WTC11 (cell line): ENCODE results near the gene VANGL2. TPM values are rescaled to one million over a fixed set of nuclear protein-coding genes. Genes with fewer than 3 reads are reported as not detected.

Experiments used
- ATAC-seq: fragments of 200-7000 bp; cut with Tn5 transposase; 2 replicates; pipeline ENCODE4 v1.10.0; 2021; ENCODE audit warnings: mild to moderate bottlenecking, moderate library complexity
- CTCF ChIA-PET: fragments of 300-600 bp; sonication (Branson Sonifier 250); formaldehyde crosslinking; loops from one replicate; lab custom pipeline; 2021; ENCODE audit warnings: antibody characterized with exemption; lab: Charles Lee
- POLR2A ChIA-PET: fragments of 350-600 bp; sonication (Branson Sonifier 250); formaldehyde crosslinking; loops from one replicate; lab custom pipeline; 2021; ENCODE audit warnings: antibody characterized with exemption; lab: Charles Lee
- DNase-seq: peaks from one replicate; pipeline ENCODE4 v3.0.0; 2021; ENCODE audit warnings: low spot score
- H3K27ac Mint-ChIP-seq: 2 replicates; pipeline ENCODE4 v1.8.0; 2021; ENCODE audit warnings: mixed read lengths
- H3K27me3 Mint-ChIP-seq: 2 replicates; pipeline ENCODE4 v1.8.0; 2021; ENCODE audit warnings: low read depth, mild to moderate bottlenecking, moderate library complexity, mixed read lengths
- H3K36me3 Mint-ChIP-seq: 2 replicates; pipeline ENCODE4 v1.8.0; 2021; ENCODE audit warnings: mixed read lengths
- H3K4me1 Mint-ChIP-seq: 2 replicates; pipeline ENCODE4 v1.8.0; 2022; ENCODE audit warnings: mixed read lengths
- H3K4me3 Mint-ChIP-seq: 2 replicates; pipeline ENCODE4 v1.8.0; 2021; ENCODE audit warnings: mild to moderate bottlenecking, moderate library complexity, mixed read lengths
- H3K9me3 Mint-ChIP-seq: 2 replicates; pipeline ENCODE4 v1.8.0; 2021; ENCODE audit warnings: mixed read lengths
- E2F1 ChIP-seq: sonication (generic); formaldehyde crosslinking; IDR thresholded peaks from 2 replicates; pipeline ENCODE4 v1.8.0; 2022; ENCODE audit warnings: mild to moderate bottlenecking, missing genetic modification reagents
- ESRRA ChIP-seq: sonication (generic); formaldehyde crosslinking; IDR thresholded peaks from 2 replicates; pipeline ENCODE4 v1.8.1; 2022; ENCODE audit warnings: mild to moderate bottlenecking, missing genetic modification reagents, borderline replicate concordance
- FOXK1 ChIP-seq: sonication (generic); formaldehyde crosslinking; IDR thresholded peaks from 2 replicates; pipeline ENCODE4 v1.8.0; 2022; ENCODE audit warnings: mild to moderate bottlenecking, moderate library complexity, missing genetic modification reagents
- MAX ChIP-seq: sonication (generic); formaldehyde crosslinking; IDR thresholded peaks from 2 replicates; pipeline ENCODE4 v1.8.0; 2022; ENCODE audit warnings: mild to moderate bottlenecking, missing genetic modification reagents
- NFYB ChIP-seq: sonication (generic); formaldehyde crosslinking; conservative IDR thresholded peaks from 2 replicates; pipeline ENCODE4 v1.8.0; 2022; ENCODE audit warnings: low read depth, missing genetic modification reagents
- NR2C2 ChIP-seq: sonication (generic); formaldehyde crosslinking; IDR thresholded peaks from 2 replicates; pipeline ENCODE4 v1.8.0; 2022; ENCODE audit warnings: mild to moderate bottlenecking, missing genetic modification reagents
- SMAD3 ChIP-seq: sonication (generic); formaldehyde crosslinking; IDR thresholded peaks from 2 replicates; pipeline ENCODE4 v1.8.0; 2022; ENCODE audit warnings: missing genetic modification reagents, mild to moderate bottlenecking, borderline replicate concordance
- SMAD4 ChIP-seq: sonication (generic); formaldehyde crosslinking; IDR thresholded peaks from 2 replicates; pipeline ENCODE4 v1.8.0; 2022; ENCODE audit warnings: mild to moderate bottlenecking, missing genetic modification reagents
- SOX15 ChIP-seq: fragments of 250-450 bp; sonication (Bioruptor Pico); IDR thresholded peaks from 2 replicates; pipeline ENCODE4 v1.9.0; 2021; ENCODE audit warnings: mild to moderate bottlenecking
- TCF7 ChIP-seq: sonication (generic); formaldehyde crosslinking; IDR thresholded peaks from 2 replicates; pipeline ENCODE4 v1.8.0; 2022; ENCODE audit warnings: mild to moderate bottlenecking, low read depth, missing genetic modification reagents, moderate library complexity
- TEAD4 ChIP-seq: sonication (generic); formaldehyde crosslinking; IDR thresholded peaks from 2 replicates; pipeline ENCODE4 v1.8.0; 2022; ENCODE audit warnings: mild to moderate bottlenecking, missing genetic modification reagents
- TP53 ChIP-seq: sonication (generic); formaldehyde crosslinking; IDR thresholded peaks from 2 replicates; pipeline ENCODE4 v1.8.1; 2023; ENCODE audit warnings: mild to moderate bottlenecking, missing genetic modification reagents
- ZNF138 ChIP-seq: sonication (generic); formaldehyde crosslinking; conservative IDR thresholded peaks from 2 replicates; pipeline ENCODE4 v1.8.1; 2022; ENCODE audit warnings: mild to moderate bottlenecking, moderate library complexity, missing genetic modification reagents
- ZNF263 ChIP-seq: sonication (generic); formaldehyde crosslinking; IDR thresholded peaks from 2 replicates; pipeline ENCODE4 v1.8.1; 2022; ENCODE audit warnings: low read depth, mild to moderate bottlenecking, moderate library complexity, missing genetic modification reagents
- ZNF317 ChIP-seq: sonication (generic); formaldehyde crosslinking; IDR thresholded peaks from 2 replicates; pipeline ENCODE4 v1.8.1; 2023; ENCODE audit warnings: low read depth, mild to moderate bottlenecking, moderate library complexity, missing genetic modification reagents, borderline replicate concordance
- ZSCAN18 ChIP-seq: fragments of 250-450 bp; sonication (Bioruptor Pico); IDR thresholded peaks from 2 replicates; pipeline ENCODE4 v2.1.2; 2022; ENCODE audit warnings: mild to moderate bottlenecking, moderate library complexity
- total RNA-seq: library from RNA; stranded (reverse); gene quantifications from 3 replicates; pipeline ENCODE4 v1.2.3, GENCODE V29; 2021
- TF ChIP-seq, protein P1 (sequence below): fragments of 200-600 bp; IDR thresholded peaks from 2 replicates; pipeline ENCODE4 v1.8.0; 2022; ENCODE audit warnings: antibody characterized with exemption
- TF ChIP-seq, protein P2 (sequence below): sonication (generic); formaldehyde crosslinking; IDR thresholded peaks from 2 replicates; pipeline ENCODE4 v1.8.0; 2022; ENCODE audit warnings: missing genetic modification reagents
- TF ChIP-seq, protein P3 (sequence below): sonication (generic); formaldehyde crosslinking; conservative IDR thresholded peaks from 2 replicates; pipeline ENCODE4 v1.8.1; 2022; ENCODE audit warnings: mild to moderate bottlenecking, missing genetic modification reagents
- TF ChIP-seq, protein P4 (sequence below): sonication (generic); formaldehyde crosslinking; IDR thresholded peaks from 2 replicates; pipeline ENCODE4 v1.8.1; 2023; ENCODE audit warnings: mild to moderate bottlenecking, missing genetic modification reagents, moderate library complexity
- TF ChIP-seq, protein P5 (sequence below): sonication (generic); formaldehyde crosslinking; IDR thresholded peaks from 2 replicates; pipeline ENCODE4 v1.8.0; 2023; ENCODE audit warnings: missing genetic modification reagents, mild to moderate bottlenecking, borderline replicate concordance
- TF ChIP-seq, protein P6 (sequence below): sonication (generic); formaldehyde crosslinking; IDR thresholded peaks from 2 replicates; pipeline ENCODE4 v1.8.0; 2022; ENCODE audit warnings: mild to moderate bottlenecking, missing genetic modification reagents

VANGL2 gene
- total RNA-seq, 1 experiment from 2014 or later = 68.0 TPM

DNA sequence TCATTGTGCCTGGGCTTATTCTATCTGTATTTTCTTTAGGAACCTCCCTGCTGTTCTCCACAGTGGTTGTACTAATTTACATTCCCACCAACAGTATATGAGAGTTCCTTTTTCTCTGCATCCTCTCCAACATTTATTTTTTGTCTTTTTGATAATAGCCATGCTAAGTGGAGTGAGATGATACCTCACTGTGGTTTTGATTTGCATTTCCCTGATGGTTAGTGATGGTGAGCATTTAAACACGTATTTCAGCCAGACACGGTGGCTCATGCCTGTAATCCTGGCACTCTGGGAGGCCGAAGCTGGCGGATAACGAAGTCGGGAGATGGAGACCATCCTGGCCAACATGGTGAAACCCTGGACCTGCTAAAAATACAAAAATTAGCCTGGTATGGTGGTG, 64.8 kb downstream of the VANGL2 start (continued):
- TF ChIP-seq, protein P1, sequence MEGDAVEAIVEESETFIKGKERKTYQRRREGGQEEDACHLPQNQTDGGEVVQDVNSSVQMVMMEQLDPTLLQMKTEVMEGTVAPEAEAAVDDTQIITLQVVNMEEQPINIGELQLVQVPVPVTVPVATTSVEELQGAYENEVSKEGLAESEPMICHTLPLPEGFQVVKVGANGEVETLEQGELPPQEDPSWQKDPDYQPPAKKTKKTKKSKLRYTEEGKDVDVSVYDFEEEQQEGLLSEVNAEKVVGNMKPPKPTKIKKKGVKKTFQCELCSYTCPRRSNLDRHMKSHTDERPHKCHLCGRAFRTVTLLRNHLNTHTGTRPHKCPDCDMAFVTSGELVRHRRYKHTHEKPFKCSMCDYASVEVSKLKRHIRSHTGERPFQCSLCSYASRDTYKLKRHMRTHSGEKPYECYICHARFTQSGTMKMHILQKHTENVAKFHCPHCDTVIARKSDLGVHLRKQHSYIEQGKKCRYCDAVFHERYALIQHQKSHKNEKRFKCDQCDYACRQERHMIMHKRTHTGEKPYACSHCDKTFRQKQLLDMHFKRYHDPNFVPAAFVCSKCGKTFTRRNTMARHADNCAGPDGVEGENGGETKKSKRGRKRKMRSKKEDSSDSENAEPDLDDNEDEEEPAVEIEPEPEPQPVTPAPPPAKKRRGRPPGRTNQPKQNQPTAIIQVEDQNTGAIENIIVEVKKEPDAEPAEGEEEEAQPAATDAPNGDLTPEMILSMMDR = no peak
- TF ChIP-seq TCF7 = no peak

GRCh38 chr1:160466961-160467360, 66.6 kb downstream of the VANGL2 start:
- no peaks in the 10 kb centered on the region for H3K9me3 Mint-ChIP-seq
- ATAC-seq = no peak
- TF ChIP-seq SMAD3 (CRISPR knock-in tag) (no peak), SOX15 (no peak), MAX (no peak), NR2C2 (no peak), TEAD4 (CRISPR knock-in tag) (no peak), TP53 (CRISPR knock-in tag) (no peak), FOXK1 (no peak), ZNF138 (CRISPR knock-in tag) (no peak), ESRRA (CRISPR knock-in tag) (no peak), ZNF317 (CRISPR knock-in tag) (no peak), ZNF263 (no peak), NFYB (CRISPR knock-in tag) (no peak), SMAD4 (CRISPR knock-in tag) (no peak), E2F1 (no peak), ZSCAN18 (CRISPR knock-in tag) (no peak)
- TF ChIP-seq, protein P2, sequence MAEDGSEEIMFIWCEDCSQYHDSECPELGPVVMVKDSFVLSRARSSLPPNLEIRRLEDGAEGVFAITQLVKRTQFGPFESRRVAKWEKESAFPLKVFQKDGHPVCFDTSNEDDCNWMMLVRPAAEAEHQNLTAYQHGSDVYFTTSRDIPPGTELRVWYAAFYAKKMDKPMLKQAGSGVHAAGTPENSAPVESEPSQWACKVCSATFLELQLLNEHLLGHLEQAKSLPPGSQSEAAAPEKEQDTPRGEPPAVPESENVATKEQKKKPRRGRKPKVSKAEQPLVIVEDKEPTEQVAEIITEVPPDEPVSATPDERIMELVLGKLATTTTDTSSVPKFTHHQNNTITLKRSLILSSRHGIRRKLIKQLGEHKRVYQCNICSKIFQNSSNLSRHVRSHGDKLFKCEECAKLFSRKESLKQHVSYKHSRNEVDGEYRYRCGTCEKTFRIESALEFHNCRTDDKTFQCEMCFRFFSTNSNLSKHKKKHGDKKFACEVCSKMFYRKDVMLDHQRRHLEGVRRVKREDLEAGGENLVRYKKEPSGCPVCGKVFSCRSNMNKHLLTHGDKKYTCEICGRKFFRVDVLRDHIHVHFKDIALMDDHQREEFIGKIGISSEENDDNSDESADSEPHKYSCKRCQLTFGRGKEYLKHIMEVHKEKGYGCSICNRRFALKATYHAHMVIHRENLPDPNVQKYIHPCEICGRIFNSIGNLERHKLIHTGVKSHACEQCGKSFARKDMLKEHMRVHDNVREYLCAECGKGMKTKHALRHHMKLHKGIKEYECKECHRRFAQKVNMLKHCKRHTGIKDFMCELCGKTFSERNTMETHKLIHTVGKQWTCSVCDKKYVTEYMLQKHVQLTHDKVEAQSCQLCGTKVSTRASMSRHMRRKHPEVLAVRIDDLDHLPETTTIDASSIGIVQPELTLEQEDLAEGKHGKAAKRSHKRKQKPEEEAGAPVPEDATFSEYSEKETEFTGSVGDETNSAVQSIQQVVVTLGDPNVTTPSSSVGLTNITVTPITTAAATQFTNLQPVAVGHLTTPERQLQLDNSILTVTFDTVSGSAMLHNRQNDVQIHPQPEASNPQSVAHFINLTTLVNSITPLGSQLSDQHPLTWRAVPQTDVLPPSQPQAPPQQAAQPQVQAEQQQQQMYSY (CRISPR knock-in tag) = no peak
- TF ChIP-seq, protein P3, sequence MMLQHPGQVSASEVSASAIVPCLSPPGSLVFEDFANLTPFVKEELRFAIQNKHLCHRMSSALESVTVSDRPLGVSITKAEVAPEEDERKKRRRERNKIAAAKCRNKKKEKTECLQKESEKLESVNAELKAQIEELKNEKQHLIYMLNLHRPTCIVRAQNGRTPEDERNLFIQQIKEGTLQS (CRISPR knock-in tag) = no peak
- TF ChIP-seq, protein P4, sequence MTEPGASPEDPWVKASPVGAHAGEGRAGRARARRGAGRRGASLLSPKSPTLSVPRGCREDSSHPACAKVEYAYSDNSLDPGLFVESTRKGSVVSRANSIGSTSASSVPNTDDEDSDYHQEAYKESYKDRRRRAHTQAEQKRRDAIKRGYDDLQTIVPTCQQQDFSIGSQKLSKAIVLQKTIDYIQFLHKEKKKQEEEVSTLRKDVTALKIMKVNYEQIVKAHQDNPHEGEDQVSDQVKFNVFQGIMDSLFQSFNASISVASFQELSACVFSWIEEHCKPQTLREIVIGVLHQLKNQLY (CRISPR knock-in tag) = no peak
- TF ChIP-seq, protein P5, sequence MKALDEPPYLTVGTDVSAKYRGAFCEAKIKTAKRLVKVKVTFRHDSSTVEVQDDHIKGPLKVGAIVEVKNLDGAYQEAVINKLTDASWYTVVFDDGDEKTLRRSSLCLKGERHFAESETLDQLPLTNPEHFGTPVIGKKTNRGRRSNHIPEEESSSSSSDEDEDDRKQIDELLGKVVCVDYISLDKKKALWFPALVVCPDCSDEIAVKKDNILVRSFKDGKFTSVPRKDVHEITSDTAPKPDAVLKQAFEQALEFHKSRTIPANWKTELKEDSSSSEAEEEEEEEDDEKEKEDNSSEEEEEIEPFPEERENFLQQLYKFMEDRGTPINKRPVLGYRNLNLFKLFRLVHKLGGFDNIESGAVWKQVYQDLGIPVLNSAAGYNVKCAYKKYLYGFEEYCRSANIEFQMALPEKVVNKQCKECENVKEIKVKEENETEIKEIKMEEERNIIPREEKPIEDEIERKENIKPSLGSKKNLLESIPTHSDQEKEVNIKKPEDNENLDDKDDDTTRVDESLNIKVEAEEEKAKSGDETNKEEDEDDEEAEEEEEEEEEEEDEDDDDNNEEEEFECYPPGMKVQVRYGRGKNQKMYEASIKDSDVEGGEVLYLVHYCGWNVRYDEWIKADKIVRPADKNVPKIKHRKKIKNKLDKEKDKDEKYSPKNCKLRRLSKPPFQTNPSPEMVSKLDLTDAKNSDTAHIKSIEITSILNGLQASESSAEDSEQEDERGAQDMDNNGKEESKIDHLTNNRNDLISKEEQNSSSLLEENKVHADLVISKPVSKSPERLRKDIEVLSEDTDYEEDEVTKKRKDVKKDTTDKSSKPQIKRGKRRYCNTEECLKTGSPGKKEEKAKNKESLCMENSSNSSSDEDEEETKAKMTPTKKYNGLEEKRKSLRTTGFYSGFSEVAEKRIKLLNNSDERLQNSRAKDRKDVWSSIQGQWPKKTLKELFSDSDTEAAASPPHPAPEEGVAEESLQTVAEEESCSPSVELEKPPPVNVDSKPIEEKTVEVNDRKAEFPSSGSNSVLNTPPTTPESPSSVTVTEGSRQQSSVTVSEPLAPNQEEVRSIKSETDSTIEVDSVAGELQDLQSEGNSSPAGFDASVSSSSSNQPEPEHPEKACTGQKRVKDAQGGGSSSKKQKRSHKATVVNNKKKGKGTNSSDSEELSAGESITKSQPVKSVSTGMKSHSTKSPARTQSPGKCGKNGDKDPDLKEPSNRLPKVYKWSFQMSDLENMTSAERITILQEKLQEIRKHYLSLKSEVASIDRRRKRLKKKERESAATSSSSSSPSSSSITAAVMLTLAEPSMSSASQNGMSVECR (CRISPR knock-in tag) = no peak
- TF ChIP-seq, protein P6, sequence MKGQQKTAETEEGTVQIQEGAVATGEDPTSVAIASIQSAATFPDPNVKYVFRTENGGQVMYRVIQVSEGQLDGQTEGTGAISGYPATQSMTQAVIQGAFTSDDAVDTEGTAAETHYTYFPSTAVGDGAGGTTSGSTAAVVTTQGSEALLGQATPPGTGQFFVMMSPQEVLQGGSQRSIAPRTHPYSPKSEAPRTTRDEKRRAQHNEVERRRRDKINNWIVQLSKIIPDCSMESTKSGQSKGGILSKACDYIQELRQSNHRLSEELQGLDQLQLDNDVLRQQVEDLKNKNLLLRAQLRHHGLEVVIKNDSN (CRISPR knock-in tag) = no peak
- TF ChIP-seq, all 79 proteins: peak for 0
- Mint-ChIP-seq H3K36me3 (no peaks in the 10 kb centered on the region), H3K4me3 (no peak overlapping the region), H3K4me1 (0 out of 2 replicates have a peak, but pooled peaks cover 2% of the 10 kb centered on the region), H3K27ac (no peak overlapping the region), H3K27me3 (no peaks in the 10 kb centered on the region)
- ChIA-PET CTCF (no interaction called here), POLR2A (no interaction called here)
- DNase-seq = no peak
